ENCODE results near the gene ATP9B. TPM values are rescaled to one million over a fixed set of nuclear protein-coding genes. Genes with fewer than 3 reads are reported as not detected.

ATP9B gene
- polyA plus RNA-seq, 1 of the 3 experiments (the other 2 are of a cell fraction) = 11.2 TPM

DNA sequence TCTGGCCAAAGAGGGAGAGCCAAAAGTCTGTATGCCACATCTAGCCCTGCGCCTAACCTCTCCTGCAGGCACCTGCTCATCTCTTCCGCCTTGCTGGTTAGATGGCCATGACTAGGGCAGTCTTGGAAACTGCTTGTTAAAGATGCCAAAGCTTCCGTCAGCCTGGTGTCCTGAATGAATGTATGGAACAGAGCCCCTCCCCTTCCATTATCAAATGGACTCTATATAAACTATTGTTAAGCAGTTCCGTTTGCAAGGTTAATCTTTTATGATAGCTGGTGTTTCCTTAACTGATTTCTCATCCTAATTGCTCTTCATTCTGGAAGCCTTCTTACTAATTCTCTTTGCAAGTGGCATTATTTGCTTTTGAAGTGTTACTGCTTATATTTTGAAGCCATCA, 87.1 kb downstream of the ATP9B start (continued):
- TF ChIP-seq, protein P1, sequence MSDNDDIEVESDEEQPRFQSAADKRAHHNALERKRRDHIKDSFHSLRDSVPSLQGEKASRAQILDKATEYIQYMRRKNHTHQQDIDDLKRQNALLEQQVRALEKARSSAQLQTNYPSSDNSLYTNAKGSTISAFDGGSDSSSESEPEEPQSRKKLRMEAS (IDR thresholded peaks at IDR 0.05; ENCODE audit: low read depth) = no peak
- no peak for TF ChIP-seq POLR2AphosphoS5 (IDR thresholded peaks at IDR 0.05; ENCODE audit: low read depth, low read length)
- TF ChIP-seq FOSL2 (IDR thresholded peaks at IDR 0.05; ENCODE audit: borderline replicate concordance, low read depth) = no peak
- TF ChIP-seq GATA2 (CRISPR knock-in tag; IDR thresholded peaks at IDR 0.05) = no peak
- no peak for TF ChIP-seq TAF1 (IDR thresholded peaks at IDR 0.05; ENCODE audit: borderline replicate concordance, low read depth, low read length)
- TF ChIP-seq TCF12 (IDR thresholded peaks at IDR 0.05) = no peak
- no peak for TF ChIP-seq ELF1 (IDR thresholded peaks at IDR 0.05)

DNA sequence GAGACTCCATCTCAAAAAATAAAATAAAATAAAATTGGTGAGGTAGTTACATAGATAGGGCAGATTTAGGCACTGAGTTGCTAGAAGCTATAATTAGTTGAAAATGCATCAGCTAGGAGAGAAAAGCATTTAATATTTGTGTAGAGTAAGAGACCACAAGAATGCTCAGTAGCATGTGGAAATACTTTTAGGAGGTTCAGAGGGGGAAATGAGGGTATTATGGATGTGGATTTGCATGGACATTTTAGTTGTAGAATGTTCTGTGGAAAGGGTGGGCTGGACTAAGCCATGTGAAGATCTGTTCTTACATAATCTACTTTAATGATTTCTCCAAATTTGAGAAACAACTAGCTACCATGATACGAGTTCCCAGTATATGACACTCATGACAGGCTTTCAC, 95.5 kb downstream of the ATP9B start:
- no peaks in the 10 kb centered on the region for H3K9me3 ChIP-seq
- peaks cover 0 to 9% of the 10 kb centered on the region in 2 experiments for H3K36me3 ChIP-seq (replicated peaks in 1 of 2; ENCODE audit: control insufficient read depth in 1 of 2, insufficient read depth in 2 of 2, low read length in 1 of 2)
- DNase-seq = no peak
- H4K20me1 ChIP-seq (ENCODE audit: insufficient read depth) = no peaks in the 10 kb centered on the region
- H3K4me1 ChIP-seq (ENCODE audit: control insufficient read depth in 1 of 2, insufficient read depth in 2 of 2, low read depth in 1 of 2, low read length in 1 of 2) = no peaks in the 10 kb centered on the region
- no peak overlapping the region for H3K4me3 ChIP-seq (ENCODE audit: low read depth in 2 of 2, low read length in 1 of 2)
- H3K9me2 ChIP-seq = no peaks in the 10 kb centered on the region
- H3K9ac ChIP-seq = no peak overlapping the region
- H3K79me2 ChIP-seq (ENCODE audit: insufficient read depth) = no peaks in the 10 kb centered on the region
- WGBS (ENCODE audit: low lambda C conversion rate) = 95% methylated on average over 1 of the region's 1 CpG
- H3K4me2 ChIP-seq = no peak overlapping the region
- POLR2A ChIA-PET = no interaction called here
- TF ChIP-seq, protein P2, sequence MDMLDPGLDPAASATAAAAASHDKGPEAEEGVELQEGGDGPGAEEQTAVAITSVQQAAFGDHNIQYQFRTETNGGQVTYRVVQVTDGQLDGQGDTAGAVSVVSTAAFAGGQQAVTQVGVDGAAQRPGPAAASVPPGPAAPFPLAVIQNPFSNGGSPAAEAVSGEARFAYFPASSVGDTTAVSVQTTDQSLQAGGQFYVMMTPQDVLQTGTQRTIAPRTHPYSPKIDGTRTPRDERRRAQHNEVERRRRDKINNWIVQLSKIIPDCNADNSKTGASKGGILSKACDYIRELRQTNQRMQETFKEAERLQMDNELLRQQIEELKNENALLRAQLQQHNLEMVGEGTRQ (IDR thresholded peaks at IDR 0.05; ENCODE audit: borderline replicate concordance, low read depth, low read length) = no peak
- TF ChIP-seq SIN3A (IDR thresholded peaks at IDR 0.05; ENCODE audit: borderline replicate concordance, low read depth, low read length) (no peak), RXRA (IDR thresholded peaks at IDR 0.05; ENCODE audit: borderline replicate concordance, low read depth) (no peak), RAD21 (IDR thresholded peaks at IDR 0.05; ENCODE audit: low read length) (no peak), FOXJ3 (CRISPR knock-in tag; IDR thresholded peaks at IDR 0.05) (no peak), FOSL2 (IDR thresholded peaks at IDR 0.05; ENCODE audit: borderline replicate concordance, low read depth) (no peak), MEF2A (IDR thresholded peaks at IDR 0.05; ENCODE audit: borderline replicate concordance, low read depth) (no peak)
- TF ChIP-seq, protein P3, sequence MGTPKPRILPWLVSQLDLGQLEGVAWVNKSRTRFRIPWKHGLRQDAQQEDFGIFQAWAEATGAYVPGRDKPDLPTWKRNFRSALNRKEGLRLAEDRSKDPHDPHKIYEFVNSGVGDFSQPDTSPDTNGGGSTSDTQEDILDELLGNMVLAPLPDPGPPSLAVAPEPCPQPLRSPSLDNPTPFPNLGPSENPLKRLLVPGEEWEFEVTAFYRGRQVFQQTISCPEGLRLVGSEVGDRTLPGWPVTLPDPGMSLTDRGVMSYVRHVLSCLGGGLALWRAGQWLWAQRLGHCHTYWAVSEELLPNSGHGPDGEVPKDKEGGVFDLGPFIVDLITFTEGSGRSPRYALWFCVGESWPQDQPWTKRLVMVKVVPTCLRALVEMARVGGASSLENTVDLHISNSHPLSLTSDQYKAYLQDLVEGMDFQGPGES (IDR thresholded peaks at IDR 0.05; ENCODE audit: low read depth, low read length) = no peak
- TF ChIP-seq, protein P4, sequence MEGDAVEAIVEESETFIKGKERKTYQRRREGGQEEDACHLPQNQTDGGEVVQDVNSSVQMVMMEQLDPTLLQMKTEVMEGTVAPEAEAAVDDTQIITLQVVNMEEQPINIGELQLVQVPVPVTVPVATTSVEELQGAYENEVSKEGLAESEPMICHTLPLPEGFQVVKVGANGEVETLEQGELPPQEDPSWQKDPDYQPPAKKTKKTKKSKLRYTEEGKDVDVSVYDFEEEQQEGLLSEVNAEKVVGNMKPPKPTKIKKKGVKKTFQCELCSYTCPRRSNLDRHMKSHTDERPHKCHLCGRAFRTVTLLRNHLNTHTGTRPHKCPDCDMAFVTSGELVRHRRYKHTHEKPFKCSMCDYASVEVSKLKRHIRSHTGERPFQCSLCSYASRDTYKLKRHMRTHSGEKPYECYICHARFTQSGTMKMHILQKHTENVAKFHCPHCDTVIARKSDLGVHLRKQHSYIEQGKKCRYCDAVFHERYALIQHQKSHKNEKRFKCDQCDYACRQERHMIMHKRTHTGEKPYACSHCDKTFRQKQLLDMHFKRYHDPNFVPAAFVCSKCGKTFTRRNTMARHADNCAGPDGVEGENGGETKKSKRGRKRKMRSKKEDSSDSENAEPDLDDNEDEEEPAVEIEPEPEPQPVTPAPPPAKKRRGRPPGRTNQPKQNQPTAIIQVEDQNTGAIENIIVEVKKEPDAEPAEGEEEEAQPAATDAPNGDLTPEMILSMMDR (IDR thresholded peaks at IDR 0.05) = no peak
- H3K27me3 ChIP-seq (ENCODE audit: insufficient read depth) = no peaks in the 10 kb centered on the region
- H3K27ac ChIP-seq (ENCODE audit: low read depth in 2 of 2, low read length in 1 of 2) = no peak overlapping the region
- H3F3A ChIP-seq (replicated peaks; ENCODE audit: insufficient read depth) = no peaks in the 10 kb centered on the region
- H2AFZ ChIP-seq (ENCODE audit: low read depth) = no peak overlapping the region
- CTCF ChIA-PET = no interaction called here
